CD1c-positive myeloid dendritic cell (primary cell): ENCODE results near the gene CST9.
"Not testable (repeated sequence)": the region's sequence is repeated elsewhere in the genome, so short reads cannot be mapped to it uniquely, and the experiment has no call there.

Experiments used
- DNase-seq: peaks from one replicate; pipeline ENCODE4 v3.0.0-alpha.2; 2016; ENCODE audit errors: extremely low spot score

Gene CST9

GRCh38 chr20:23587631-23588030 lies 18.1 kb downstream of the CST9 start:
- DNase-seq, result no peak

GRCh38 chr20:23586735-23587525 lies 18.8 kb downstream of the CST9 start:
- no peak for DNase-seq

DNA sequence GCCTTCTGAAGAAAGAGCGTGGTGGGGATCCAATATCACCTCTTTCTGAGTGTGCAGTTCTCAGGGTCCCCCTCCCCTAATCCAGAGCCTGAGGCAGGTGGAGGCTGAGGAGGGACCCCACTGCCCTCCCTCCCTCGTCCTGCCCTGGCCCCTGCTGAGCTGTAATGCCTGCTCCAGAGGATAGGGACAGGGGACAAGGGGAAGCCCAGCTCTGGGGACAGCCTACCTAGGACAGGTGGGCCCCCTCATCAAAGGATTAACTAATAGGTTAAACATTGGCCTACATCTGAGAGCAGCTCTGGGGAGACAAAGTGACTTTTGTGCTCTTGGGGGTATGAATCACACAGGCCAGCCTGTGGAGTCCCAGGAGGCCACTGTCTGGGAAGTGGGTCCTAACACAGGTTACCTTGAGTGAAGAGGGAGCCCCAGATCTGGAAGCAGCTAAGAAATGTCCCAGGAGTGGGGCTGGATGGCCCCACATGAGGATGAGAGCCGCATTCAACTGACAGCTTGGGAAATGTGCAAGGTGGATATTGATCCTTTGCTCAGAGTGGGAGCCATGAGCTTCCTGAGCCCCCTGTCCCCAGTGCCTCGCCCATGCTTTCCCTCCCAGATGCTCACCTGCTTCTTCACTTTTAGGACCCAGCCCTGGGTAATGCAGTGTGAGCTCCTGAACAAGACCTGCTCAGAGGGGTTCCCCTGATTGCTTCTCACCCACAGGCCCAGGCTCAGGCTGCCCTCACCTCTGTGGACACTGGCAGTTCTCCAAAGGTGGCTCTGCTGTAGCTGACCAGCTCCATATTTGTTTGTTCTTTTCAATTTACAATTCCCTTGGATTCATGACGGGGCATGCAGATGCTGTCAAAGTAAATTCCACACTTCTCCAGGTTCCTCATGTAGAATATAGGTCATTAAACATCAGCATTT lies 19.6 kb downstream of the CST9 start:
- DNase-seq, result no peak

- DNase-seq, result no peak
These were observed 20.3 kb downstream of the CST9 start for GRCh38 chr20:23585449-23585807.

GRCh38 chr20:23584434-23585199 lies 21.1 kb downstream of the CST9 start:
- DNase-seq, result no peak

- DNase-seq, result no peak
These were observed 22.2 kb downstream of the CST9 start for GRCh38 chr20:23583526-23583925.

DNA sequence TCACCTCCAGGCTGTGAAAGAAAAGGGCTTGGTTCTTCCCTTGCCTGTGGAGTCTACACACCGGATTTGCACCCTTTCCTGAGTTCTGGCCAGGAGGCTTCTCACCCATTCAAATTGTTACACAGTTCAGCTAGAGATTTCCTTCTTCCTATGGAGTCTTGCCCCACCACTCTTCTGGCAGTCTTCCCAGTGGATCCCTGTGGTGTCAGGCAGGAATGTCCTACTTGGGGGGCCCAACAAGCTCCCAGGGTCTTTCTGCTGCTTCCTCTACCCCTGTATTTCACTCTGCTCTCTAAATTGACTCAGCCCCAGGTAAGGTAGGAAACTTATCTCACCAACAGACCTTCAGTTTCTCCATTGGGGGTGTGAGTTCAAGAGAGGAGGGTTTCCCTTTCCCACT lies 23.4 kb downstream of the CST9 start:
- no peak for DNase-seq

DNA sequence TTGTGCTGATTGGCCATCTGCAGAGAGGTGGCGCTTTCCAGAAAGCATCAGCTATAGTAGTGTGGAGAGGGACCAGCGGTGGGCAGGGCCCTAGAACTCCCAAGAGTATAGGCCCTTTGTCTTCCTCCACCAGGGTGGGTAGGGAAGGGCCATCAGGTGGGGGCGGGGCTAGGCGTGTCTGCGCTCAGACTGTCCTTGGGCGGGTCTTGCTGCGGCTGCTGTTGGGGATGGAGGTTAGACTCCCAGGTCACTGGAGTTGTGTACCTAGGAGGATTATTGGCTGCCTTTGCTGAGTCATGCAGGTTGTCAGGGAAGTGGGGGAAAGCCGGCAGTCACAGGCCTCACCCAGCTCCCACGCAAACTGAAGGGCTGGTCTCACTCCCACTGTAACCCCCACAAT lies 23.9 kb downstream of the CST9 start:
- not testable (repeated sequence) for DNase-seq

GRCh38 chr20:23574977-23575376 lies 30.7 kb downstream of the CST9 start:
- no peak for DNase-seq

DNA sequence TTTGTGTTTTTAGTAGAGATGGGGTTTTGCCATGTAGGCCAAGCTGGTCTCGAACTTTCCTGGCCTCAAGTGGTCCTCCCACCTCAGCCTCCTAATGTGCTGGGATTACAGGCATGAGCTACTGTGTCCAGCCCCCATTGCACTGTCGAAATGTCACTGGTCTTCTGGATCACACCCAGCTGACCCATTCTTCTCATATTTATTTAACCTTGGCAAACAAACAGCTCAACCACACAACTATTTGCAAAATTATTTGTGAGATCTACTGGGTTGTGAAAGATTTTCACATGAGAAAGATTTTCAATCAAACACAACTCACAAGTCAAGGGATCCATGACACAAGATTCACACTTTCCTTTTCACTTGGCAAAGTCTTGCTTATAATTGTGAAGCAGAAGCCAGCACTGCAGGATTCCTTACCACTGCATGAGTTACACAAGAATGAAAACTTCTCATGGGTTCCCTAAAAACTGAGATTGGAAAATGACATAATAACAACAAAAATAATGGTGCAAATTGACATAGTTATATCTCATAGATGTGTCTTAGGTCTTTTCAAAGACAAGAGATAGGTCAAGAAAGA lies 35.4 kb downstream of the CST9 start:
- DNase-seq, result no peak

GRCh38 chr20:23569570-23569969 lies 36.1 kb downstream of the CST9 start:
- no peak for DNase-seq

DNA sequence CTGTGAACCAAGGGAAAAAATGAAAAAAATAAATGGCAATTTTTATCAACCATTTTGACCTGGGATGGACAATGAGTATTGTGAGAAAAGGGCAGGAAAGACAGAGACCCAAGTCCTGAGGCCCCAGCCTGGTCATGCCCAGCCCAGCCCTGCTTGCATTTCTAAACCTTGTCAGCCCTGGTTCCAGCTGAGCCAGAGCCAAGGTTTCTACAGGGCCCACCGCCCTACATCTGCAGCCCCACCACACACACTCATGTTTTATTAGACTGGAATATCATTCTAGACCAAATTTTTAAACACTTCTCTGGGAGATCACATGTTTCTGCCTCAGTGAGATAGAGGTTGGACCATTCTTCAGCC lies 36.8 kb downstream of the CST9 start:
- no peak for DNase-seq

GRCh38 chr20:23568320-23568970 lies 37.3 kb downstream of the CST9 start, which contains the start of gene CST9L:
TSS of gene CST9L (minus strand) at chr20:23568484. CDS start at chr20:23568450, 34 bp downstream.
- DNase-seq, result no peak

DNA sequence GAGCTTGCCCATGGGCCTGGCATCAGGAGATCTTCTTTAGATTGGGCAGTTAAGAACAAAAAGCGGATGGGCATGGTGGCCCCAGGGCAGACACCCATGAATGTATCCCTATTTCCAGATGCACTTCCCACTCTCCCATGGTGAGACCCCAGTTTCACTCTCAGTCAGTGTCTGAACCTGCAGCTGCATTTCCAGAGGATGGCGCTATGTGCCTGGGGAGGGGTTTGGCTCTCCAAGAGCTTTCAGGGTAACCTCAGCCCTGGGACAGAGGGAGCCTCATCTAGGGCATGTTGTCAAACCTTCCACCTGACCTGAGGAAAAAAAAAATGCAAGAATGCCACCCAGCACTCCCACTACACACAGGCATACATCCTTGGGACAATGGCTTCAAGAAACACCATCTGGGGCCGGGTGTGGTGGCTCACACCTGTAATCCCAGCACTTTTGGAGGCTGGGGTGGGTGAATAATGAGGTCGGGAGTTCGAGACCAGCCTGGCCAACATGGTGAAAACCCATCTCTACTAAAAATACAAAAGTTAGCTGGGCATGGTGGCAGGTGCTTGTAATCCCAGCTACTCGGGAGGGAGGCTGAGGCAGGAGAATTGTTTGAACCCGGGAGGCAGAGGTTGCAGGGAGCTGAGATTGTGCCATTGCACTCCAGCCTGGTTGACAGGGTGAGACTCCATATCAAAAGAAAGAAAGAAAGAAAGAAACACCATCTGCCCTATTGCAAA lies 39.4 kb downstream of the CST9 start:
- no peak for DNase-seq

GRCh38 chr20:23565503-23566045 lies 40.1 kb downstream of the CST9 start:
- DNase-seq, result no peak

DNA sequence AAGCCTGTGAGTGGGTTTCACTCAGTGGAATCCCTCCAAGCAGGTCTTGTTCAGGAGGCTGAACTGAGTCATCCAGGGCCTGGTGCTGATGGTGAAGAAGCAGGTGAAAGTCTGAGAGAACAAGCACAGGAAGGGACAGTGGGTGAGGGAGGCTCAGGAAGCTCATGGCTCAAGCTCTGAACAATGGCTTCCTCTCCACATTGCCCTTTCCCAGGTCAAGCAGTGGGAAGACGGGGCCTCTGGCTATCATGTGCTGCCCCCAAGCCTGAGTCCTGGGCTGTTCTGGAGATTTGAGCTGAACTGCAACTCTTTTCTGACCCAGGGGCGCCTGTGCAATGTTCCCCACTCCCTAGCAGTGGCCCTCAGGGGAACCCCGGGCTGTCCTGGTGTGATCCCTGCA lies 40.8 kb downstream of the CST9 start:
- no peak for DNase-seq

DNA sequence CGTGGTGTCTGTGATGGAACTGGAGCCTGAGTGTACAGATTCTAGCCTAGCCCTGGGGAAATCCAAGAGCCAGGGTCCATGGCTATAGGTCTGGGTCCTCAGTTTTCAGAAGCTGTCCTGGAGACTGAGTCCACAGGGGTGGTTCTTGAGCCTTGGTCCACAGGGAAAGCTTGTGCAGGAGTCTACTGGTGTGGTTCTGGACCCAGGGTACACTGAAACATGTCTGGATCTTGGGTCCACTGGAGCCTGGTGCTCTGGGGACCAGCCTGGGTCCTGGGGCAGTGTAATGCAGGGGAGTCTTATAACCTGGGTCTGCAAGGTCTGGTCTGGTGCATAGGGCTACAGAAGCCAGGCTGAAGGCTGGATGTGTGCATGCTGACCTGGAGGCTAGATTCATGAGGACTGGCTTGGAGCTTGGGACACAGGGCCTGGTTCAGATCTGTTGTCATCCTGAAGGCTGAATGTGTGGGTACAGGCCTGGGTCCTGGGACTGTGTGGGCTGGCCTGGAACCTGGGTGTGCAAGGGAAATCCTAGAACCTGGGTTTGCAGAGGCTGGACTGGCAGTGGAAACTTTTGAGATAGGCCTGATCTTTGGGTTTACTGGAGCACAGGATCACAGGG lies 42.9 kb downstream of the CST9 start:
- no peak for DNase-seq

GRCh38 chr20:23554401-23554800 lies 51.3 kb downstream of the CST9 start:
- no peak for DNase-seq
